ENCODE data around the gene COQ5.

- TF ChIP-seq CTCF (IDR thresholded peaks at IDR 0.05), result no peak
- no peak for TF ChIP-seq POLR2A (IDR thresholded peaks at IDR 0.05)
Observed at GRCh38 chr12:120480211-120480610, 48.7 kb downstream of the COQ5 start.

Data from prostate gland (tissue), 2 donors.